ENCODE results near the gene KMT2C.
"Not testable (repeated sequence)": the region's sequence is repeated elsewhere in the genome, so short reads cannot be mapped to it uniquely, and the experiment has no call there.

Gene KMT2C

GRCh38 chr7:152307902-152308301 is 127.9 kb downstream of the KMT2C start:
- DNase-seq (ENCODE audit: low spot score) = no peak

GRCh38 chr7:152299542-152300143 is 136.2 kb downstream of the KMT2C start:
- DNase-seq (ENCODE audit: low spot score) = not testable (repeated sequence)

DNA sequence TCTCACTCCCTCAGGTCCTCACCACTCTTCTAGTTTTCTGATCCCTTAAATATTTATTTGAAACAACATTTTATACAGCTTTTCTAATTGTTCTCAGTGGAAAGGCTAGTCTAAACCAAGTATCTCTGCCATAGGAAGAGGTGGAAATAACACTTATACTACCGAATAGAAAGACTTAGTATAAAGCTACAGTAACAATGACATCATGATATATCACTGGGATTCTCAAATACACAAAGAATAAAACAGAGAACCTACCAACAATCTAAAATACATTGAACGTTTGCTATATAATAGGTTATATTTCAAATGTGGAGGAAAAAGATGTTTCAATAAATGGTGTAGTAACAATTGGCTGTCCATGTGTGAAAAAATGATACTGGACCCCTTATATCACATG is 142.9 kb downstream of the KMT2C start:
- no peak for DNase-seq (ENCODE audit: low spot score)

DNA sequence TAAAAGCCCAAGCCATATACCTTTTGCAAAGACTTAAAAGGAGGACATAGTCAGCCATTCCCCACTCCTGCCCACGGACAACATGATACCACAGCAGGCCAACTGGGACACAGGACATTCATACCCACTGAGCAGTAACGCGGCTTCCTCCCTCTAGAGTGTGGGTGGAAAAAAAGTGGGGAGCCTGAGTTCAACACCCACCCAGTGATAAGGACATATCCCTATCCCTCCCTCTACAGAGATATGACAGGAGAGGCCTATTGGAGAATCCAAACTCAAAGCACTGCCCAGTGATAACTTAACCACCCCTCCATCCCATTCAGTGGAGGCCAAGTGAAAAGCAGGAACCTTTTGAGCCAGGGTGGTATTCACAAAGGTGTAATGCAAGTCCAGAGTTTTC is 148.8 kb downstream of the KMT2C start:
- DNase-seq (ENCODE audit: low spot score) = not testable (repeated sequence)

DNA sequence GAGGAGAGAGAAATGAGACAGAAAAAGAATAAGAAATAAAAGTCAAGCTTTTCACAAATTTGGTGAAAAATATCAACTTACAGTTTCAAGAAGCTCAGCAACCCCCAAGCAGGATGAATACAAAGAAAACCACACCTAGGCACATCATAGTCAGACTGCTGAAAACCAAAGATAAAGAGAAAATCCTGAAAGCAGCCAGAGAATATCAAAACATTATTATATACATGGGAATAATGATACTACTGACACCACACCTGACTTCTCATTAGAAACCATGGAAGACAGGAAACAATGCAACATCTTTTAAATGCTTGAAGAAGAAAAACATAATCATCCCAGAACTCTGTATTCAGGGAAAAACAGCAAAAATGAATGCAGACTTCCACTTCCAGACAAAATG is 149.6 kb downstream of the KMT2C start:
- not testable (repeated sequence) for DNase-seq (ENCODE audit: low spot score)

DNA sequence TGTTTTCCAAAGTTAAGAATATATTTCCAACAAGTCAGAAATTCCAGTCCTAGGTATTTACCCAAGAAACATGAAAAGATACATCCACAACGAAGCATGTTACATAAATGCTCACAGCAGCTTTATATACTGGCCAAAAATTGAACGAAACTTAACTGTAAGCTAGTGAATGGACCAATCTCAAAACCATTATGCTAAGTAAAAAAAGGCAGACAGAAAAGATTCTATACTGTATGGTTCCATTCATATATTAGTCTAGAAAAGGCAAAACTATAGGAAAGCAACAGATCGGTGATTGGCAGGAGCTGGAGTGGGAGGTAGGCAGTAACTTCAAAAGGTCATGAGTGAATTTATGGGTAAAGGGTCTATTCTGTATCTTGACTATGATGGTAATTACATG is 150.8 kb downstream of the KMT2C start:
- DNase-seq (ENCODE audit: low spot score) = not testable (repeated sequence)

GRCh38 chr7:152277687-152278086 is 158.1 kb downstream of the KMT2C start:
- not testable (repeated sequence) for DNase-seq (ENCODE audit: low spot score)

DNA sequence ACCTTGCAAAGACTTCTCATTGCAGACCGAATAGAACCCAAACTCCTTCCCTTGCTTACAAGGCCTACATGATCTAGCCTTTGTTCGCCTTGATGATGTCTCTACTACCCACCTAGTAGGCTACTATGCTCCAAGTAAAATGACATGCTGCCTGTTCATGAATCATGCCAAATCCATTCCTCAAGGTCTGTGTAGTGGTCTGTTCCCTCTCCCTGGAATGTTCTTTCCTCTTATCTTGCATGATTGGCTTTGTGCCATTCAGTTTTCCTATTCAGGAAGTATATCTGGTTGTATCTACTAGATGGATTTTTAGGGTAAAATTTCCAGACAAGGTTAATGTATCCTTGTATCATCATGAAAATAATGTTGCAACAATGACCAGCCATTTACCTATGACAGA is 165.4 kb downstream of the KMT2C start:
- not testable (repeated sequence) for DNase-seq (ENCODE audit: low spot score)

DNA sequence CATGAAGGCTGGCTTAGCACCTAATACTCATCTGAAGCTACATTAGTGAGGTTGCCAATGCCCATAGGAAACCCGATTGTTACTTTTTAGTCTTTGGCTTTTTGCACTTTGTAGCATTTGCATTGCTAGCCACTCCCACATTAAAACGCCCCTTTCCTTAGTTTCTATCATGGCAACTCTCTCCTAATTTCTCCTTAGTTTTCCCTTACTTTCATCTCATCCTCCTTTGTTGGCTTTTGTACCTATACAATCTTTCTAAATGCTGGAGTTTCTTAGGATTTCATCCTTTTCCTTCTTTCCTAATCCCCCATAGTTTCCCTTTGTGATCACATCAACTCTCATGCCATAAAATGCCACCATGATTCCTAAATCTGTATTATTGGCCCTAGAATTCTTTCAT is 168.9 kb downstream of the KMT2C start:
- not testable (repeated sequence) for DNase-seq (ENCODE audit: low spot score)

- DNase-seq (ENCODE audit: low spot score) = not testable (repeated sequence)
Observed at GRCh38 chr7:152264915-152265314, 170.9 kb downstream of the KMT2C start.

DNA sequence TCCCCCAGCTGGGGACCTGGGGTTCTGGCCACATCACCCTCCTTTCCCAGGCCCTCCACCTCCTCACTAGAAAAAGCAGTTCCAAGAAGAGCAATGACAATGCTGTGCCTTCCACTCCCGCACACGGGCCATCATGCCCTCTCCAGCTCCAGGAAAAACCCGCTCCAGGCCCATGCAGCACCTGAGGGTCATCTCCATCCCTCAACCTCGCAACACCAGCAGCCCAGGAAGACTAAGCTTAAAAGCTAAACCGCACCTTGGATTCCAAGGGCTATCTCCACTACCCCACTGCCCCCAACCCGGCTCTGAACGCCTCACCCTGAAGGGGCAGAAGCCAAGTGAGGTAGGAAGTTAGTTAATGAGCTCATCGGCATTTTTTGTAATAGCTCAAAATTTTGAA is 173.7 kb downstream of the KMT2C start:
- DNase-seq (ENCODE audit: low spot score) = not testable (repeated sequence)

DNA sequence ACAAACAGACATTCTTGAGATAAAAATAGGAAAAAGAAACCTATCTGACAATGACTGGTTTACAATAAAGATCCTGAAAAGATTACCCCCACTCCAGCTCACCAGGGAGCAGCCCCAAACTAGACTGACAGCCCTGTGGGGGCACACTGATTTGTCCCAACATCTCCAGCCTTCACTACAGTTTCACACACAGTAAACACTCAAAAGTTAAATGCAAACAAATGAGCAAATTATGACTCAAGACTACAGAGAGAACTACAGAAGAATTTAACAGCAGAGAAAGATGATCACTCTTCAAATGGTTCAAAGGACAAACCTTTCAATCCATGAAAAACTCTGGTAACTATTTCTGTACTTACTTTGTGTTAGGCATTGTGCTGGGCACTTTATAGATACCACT is 176.2 kb downstream of the KMT2C start:
- not testable (repeated sequence) for DNase-seq (ENCODE audit: low spot score)

- DNase-seq (ENCODE audit: low spot score) = not testable (repeated sequence)
Observed at GRCh38 chr7:152247851-152248250, 188.0 kb downstream of the KMT2C start.

DNA sequence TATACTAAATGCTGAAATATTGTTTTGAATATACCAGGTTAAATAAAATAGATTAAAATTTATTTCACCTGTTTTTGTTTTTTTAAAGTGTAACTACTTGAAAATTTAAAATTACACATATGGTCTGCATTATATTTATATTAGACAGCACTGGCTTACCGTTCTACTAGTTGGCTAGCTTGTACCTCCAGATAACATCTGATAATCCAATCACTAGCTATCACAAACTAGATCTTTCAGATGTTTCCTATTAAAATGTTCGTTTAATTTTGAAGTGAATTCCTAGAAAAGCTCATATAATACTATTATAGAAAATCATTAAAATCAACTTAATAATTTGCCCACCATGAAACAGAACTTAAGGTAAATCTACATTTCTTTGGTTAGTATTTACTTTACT is 190.4 kb downstream of the KMT2C start:
- not testable (repeated sequence) for DNase-seq (ENCODE audit: low spot score)

DNA sequence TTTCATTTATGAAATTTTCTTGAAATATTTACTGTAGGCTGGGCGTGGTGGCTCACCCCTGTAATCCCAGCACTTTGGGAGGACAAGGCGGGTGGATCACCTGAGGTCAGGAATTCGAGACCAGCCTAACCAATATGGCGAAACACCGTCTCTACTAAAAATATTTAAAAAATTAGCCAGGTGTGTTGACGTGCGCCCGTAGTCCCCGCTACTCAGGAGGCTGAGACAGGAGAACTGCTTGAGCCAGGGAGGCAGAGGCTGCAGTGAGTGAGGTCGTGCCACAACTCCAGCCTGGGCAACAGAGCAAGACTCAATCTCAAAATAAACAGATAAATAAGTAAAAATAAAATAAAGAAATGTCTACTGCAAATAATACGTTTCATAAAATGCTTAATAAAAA is 192.3 kb downstream of the KMT2C start:
- DNase-seq (ENCODE audit: low spot score) = not testable (repeated sequence)

GRCh38 chr7:152241301-152241700 is 194.5 kb downstream of the KMT2C start:
- not testable (repeated sequence) for DNase-seq (ENCODE audit: low spot score)

DNA sequence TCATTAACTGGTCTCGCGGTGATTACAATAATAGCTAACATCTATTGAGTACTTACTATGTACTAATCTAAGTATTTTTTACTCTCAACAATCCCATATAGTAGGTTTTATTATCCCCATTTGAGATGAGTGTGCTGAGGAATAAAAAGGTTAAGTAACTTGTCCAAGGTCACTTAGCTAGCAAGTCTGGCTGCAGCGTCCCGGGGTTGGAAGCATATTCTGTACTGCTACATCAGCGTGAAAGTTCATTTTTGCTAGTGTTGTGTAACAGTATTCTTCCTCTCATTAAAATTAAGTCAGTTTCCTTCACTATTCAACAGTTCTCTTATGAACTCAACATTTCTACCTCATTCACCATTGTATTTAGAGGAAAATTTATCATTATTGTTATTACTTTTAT is 199.5 kb downstream of the KMT2C start:
- DNase-seq (ENCODE audit: low spot score) = not testable (repeated sequence)

- DNase-seq (ENCODE audit: low spot score) = not testable (repeated sequence)
Observed at GRCh38 chr7:152234421-152234820, 201.4 kb downstream of the KMT2C start.

DNA sequence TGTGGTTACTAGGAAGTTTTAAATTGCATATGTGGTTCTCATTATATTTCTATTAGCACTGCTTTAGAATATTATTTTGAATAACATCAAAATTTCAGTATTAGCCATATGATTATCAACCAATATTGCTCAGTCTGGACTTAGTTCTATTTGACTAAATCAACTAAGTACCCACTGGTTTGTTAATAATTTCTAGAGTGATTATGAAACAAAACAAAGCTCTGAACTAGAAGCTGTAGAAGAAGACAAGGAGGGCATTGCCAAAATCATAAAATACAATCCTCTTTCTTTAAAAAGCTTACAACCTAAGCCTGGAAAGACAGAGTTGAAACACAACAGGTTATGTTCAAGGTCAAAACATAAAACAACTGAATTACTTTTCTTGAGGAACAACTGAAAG is 204.7 kb downstream of the KMT2C start:
- no peak for DNase-seq (ENCODE audit: low spot score)

DNA sequence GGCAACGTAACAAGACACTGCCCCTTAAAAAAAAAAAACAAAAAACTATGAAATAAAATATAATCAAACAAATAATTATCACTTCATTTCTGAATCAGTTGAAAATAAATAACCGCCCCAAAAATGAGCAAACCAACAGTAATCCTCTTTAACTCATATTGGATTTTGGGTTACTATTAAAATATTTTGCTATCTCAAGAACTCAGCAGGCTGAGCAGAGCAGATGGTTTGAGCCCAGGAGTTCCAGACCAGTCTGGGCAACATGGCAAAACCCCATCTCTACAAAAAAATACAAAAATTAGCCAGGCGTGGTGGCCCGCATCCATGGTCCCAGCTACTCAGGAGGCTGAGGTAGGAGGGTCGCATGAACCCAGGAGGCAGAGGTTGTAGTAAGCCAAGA is 216.2 kb downstream of the KMT2C start:
- DNase-seq (ENCODE audit: low spot score) = not testable (repeated sequence)

DNA sequence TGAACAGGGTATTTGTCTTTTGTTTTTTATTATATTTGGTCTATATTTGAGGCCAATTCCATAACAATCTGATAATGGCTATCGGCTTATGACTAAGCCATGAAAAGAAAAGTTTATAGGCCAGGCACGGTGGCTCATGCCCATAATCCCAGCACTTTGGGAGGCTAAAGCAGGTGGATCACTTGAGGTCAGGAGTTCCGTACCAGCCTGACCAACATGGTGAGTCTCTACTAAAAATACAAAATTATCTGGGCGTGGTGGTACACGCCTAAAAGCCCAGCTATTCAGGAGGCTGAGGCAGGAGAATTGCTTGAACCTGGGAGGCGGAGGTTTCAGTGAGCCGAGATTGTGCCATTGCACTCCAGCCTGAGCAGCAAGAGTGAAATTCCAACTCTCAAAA is 227.0 kb downstream of the KMT2C start:
- DNase-seq (ENCODE audit: low spot score) = not testable (repeated sequence)

GRCh38 chr7:152204417-152204816 is 231.4 kb downstream of the KMT2C start:
- DNase-seq (ENCODE audit: low spot score) = not testable (repeated sequence)

GRCh38 chr7:152203095-152203494 is 232.7 kb downstream of the KMT2C start:
- no peak for DNase-seq (ENCODE audit: low spot score)

DNA sequence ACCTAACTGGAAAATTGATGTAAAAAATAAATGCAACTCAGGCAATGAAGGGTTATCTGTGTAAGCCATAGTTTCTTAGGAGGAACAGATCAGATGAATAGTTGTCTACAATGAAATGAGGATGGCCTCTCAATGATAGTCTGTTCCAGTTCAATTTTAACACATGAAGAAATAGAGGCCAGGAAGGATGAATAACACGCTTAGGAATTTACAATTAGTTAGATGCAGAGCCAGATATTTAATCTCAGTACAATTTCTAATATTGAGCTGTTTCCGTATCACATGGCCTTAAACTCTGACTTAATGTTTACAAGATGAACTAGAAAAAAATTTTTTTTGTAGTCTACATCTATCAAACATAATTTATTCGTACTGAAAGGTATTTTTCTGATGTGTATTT is 233.7 kb downstream of the KMT2C start:
- no peak for DNase-seq (ENCODE audit: low spot score)
